IPS DF 6.9 (cell line): ENCODE results near the gene OAS1.

Experiments used
- DNase-seq: peaks from one replicate; pipeline ENCODE4 v3.0.0-alpha.2; 2013; ENCODE audit warnings: low read depth, low spot score
- H3K27ac ChIP-seq: one replicate; pipeline ENCODE4 v1.5.1; 2013; ENCODE audit warnings: low read length, control low read depth
- H3K27me3 ChIP-seq: 2 replicates; pipeline ENCODE4 v1.6.1; 2013; ENCODE audit warnings: mild to moderate bottlenecking, low read length; ENCODE audit not compliant: control insufficient read depth, insufficient read depth
- H3K36me3 ChIP-seq: 2 replicates; pipeline ENCODE4 v1.6.1; 2013; ENCODE audit warnings: low read length; ENCODE audit not compliant: control insufficient read depth, insufficient read depth
- H3K4me1 ChIP-seq: 2 replicates; pipeline ENCODE4 v1.6.1; 2013; ENCODE audit warnings: low read length; ENCODE audit not compliant: control insufficient read depth, insufficient read depth
- H3K4me3 ChIP-seq: 2 replicates; pipeline ENCODE4 v1.5.1; 2013; ENCODE audit warnings: mild to moderate bottlenecking, low read length
- H3K9me3 ChIP-seq: 2 replicates; pipeline ENCODE4 v1.6.1; 2013; ENCODE audit warnings: low read length, inconsistent platforms; ENCODE audit not compliant: control insufficient read depth, insufficient read depth
- WGBS: extraction: QIAGEN DNeasy Blood & Tissue Kit; methylation state at CpG from one replicate; pipeline ENCODE4 v1.1.7; 2013; ENCODE audit warnings: mixed read lengths, missing lambda C conversion rate; ENCODE audit not compliant: insufficient read length, insufficient coverage; 5-methylcytosine and 5-hydroxymethylcytosine counted together

OAS1 gene

DNA sequence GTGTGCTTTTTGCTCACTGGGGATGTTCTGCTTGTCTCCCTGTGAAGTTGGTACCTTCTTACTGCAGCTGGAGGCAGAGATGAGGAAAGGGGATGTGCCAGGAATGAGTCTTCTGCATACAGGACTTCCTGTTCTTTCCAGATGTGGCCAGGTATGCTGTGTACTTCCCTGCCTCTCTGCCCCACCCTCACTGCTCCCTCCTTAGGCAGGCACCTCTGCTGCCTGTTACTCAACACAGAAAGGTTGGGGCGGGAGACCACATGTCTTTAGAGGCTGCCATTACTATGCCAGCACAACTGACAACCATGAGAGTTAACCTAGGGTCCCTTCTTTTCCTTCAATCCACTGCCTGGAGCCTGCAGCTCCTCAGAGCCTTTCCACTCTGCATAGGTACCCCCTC is 29.5 kb downstream of the OAS1 start:
- H3K36me3 ChIP-seq = no peaks in the 10 kb centered on the region
- no peak overlapping the region for H3K27ac ChIP-seq
- no peak overlapping the region for H3K4me3 ChIP-seq
- peaks cover 3% of the 10 kb centered on the region; the same call in 1 of the 2 replicates for H3K27me3 ChIP-seq
- no peaks in the 10 kb centered on the region for H3K9me3 ChIP-seq
- H3K4me1 ChIP-seq = no peaks in the 10 kb centered on the region
- DNase-seq = no peak
- WGBS = no CpG with 5 or more reads among the region's 1 CpG

- DNase-seq = no peak
- Histone ChIP-seq H3K27me3 (peaks cover 3% of the 10 kb centered on the region; the same call in 1 of the 2 replicates), H3K27ac (no peak overlapping the region), H3K36me3 (no peaks in the 10 kb centered on the region), H3K9me3 (no peaks in the 10 kb centered on the region), H3K4me1 (no peaks in the 10 kb centered on the region), H3K4me3 (no peak overlapping the region)
- no CpG with 5 or more reads among the region's 2 CpGs for WGBS
Observed at GRCh38 chr12:112936927-112937326, 30.2 kb downstream of the OAS1 start.

DNA sequence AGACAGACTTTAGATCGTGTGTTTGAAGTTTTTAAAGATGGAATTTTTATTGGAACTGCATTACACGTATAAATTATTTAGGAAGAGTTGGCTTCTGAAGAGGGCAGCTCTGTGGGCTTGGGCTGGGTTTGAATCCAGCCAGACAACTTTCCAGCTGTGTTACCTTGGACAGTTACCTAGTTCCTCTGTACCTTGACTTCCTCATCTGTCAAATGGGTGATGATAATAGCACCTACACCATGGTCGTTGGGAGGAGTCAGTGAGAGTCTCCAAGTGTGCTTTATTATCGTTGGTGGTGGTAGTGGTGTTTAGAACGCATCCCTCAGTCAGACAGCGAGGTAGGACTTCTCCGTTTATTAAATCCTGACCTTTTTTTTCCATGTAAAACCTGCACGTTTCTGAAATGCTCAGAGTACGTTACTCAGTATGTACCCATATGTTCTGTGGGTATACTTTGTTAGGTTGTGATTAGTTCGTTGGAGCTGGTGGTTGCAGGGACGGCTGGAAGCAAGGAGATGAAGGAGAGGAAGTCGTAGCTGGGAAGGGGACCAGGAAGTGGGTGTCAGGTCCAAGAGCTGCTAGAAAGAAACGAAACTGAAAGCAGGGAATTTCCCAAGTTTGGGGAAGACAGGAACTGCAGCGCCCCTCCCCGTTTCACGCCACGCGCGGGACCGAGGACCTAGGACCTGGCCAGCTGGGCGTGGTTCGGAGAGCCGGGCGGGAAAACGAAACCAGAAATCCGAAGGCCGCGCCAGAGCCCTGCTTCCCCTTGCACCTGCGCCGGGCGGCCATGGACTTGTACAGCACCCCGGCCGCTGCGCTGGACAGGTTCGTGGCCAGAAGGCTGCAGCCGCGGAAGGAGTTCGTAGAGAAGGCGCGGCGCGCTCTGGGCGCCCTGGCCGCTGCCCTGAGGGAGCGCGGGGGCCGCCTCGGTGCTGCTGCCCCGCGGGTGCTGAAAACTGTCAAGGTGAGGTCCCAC is 31.3 kb downstream of the OAS1 start, which contains the start of gene OAS3:
OAS3 (plus strand) TSS at position 734 of the 979 bp plus-strand sequence; CDS start at position 791, 57 bp downstream.
- H3K27me3 ChIP-seq = peaks cover 3% of the 10 kb centered on the region; the same call in 1 of the 2 replicates
- no peaks in the 10 kb centered on the region for H3K36me3 ChIP-seq
- H3K27ac ChIP-seq = no peak within 1 kb of the TSS
- WGBS = 100% methylated on average over 2 of the region's 50 CpGs
- H3K4me3 ChIP-seq = peak within 1 kb of the TSS; percentile 46; the same call in 1 of the 2 replicates
- no peaks in the 10 kb centered on the region for H3K9me3 ChIP-seq
- no peaks in the 10 kb centered on the region for H3K4me1 ChIP-seq
- no peak for DNase-seq

DNA sequence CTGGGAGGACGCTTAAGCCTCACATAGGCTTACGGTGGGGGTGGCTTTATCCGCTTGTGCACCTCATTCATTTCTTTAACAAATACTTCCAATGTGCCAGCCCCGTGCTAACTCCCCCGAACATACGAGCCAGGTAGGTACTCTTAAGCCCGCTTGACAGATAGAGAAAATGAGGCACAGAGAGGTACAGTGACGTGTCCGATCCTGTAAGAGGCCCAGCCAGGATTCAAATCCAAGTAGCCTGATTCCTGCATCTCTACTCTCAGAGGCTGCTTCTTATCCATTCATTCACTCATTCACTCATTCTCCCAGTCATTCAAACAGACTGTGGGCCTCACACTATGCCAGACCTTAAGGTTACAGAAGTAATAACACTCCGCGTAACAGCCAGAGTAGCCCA is 32.0 kb downstream of the OAS1 start:
- H3K36me3 ChIP-seq = no peaks in the 10 kb centered on the region
- WGBS = no CpG with 5 or more reads among the region's 11 CpGs
- peak overlapping the region; percentile 46; the same call in 1 of the 2 replicates for H3K4me3 ChIP-seq
- no peak overlapping the region for H3K27ac ChIP-seq
- H3K4me1 ChIP-seq = no peaks in the 10 kb centered on the region
- H3K27me3 ChIP-seq = peaks cover 3% of the 10 kb centered on the region; the same call in 1 of the 2 replicates
- no peak for DNase-seq
- H3K9me3 ChIP-seq = no peaks in the 10 kb centered on the region

DNA sequence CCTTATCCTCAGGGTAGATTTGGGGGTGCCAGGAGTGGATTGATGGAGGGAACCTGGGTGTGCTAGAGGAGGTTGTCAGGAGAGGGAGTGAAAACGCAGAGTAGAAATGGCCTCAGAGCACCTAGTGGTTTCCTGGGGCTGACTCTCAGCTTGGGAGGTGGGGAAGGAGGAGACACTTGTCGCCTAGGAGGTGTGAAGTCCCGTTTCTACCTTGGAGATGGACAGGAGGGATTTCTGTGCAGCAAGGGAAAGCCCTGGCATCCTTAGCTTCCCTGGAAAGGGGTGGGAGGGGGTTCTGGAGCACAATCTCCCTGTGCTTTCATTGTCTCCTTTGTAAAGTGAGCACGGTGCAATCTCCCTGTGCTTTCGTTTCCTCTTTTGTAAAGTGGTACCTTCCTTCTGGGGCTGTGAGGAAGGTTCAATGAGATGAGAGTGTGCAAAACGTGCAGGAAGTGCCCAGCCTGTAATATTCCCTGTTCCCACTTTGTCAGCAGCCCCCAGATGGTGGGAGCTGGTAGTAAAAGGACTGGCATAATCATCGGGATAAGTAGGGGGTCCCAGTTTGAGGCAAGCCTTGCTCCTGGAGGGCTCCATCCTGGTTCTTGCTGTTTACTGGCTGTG is 33.1 kb downstream of the OAS1 start:
- Histone ChIP-seq H3K27me3 (peaks cover 3% of the 10 kb centered on the region; the same call in 1 of the 2 replicates), H3K36me3 (no peaks in the 10 kb centered on the region), H3K4me1 (no peaks in the 10 kb centered on the region), H3K27ac (no peak overlapping the region), H3K9me3 (no peaks in the 10 kb centered on the region), H3K4me3 (no peak overlapping the region)
- WGBS = no CpG with 5 or more reads among the region's 7 CpGs
- DNase-seq = no peak

GRCh38 chr12:112941528-112942335 is 35.0 kb downstream of the OAS1 start:
- WGBS = no CpG with 5 or more reads among the region's 16 CpGs
- DNase-seq = no peak
- no peaks in the 10 kb centered on the region for H3K9me3 ChIP-seq
- H3K36me3 ChIP-seq = no peaks in the 10 kb centered on the region
- H3K27ac ChIP-seq = no peak overlapping the region
- H3K4me1 ChIP-seq = no peaks in the 10 kb centered on the region
- H3K4me3 ChIP-seq = no peak overlapping the region
- H3K27me3 ChIP-seq = peaks cover 3% of the 10 kb centered on the region; the same call in 1 of the 2 replicates

DNA sequence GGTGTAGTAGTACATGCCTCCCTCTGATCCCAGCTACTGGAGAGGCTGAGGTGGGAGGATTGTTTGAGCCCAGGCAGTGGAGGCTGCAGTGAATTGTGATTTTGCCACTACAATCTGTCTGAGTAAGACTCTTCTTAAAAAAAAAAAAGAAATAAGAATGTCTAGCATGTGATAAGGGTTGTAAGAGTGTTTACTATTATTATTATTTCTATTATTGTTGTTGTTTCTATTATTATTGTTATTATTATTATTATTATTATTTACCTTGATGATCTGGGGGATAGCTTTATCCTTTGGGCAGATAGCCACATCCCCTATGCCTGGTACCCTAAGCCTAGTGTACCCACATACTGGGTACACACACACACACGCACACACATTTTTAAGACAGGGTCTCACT is 35.8 kb downstream of the OAS1 start:
- no peaks in the 10 kb centered on the region for H3K4me1 ChIP-seq
- H3K36me3 ChIP-seq = no peaks in the 10 kb centered on the region
- H3K27me3 ChIP-seq = peaks cover 3% of the 10 kb centered on the region; the same call in 1 of the 2 replicates
- no peak overlapping the region for H3K27ac ChIP-seq
- H3K4me3 ChIP-seq = no peak overlapping the region
- WGBS = no CpG with 5 or more reads among the region's 1 CpG
- no peaks in the 10 kb centered on the region for H3K9me3 ChIP-seq
- DNase-seq = no peak

DNA sequence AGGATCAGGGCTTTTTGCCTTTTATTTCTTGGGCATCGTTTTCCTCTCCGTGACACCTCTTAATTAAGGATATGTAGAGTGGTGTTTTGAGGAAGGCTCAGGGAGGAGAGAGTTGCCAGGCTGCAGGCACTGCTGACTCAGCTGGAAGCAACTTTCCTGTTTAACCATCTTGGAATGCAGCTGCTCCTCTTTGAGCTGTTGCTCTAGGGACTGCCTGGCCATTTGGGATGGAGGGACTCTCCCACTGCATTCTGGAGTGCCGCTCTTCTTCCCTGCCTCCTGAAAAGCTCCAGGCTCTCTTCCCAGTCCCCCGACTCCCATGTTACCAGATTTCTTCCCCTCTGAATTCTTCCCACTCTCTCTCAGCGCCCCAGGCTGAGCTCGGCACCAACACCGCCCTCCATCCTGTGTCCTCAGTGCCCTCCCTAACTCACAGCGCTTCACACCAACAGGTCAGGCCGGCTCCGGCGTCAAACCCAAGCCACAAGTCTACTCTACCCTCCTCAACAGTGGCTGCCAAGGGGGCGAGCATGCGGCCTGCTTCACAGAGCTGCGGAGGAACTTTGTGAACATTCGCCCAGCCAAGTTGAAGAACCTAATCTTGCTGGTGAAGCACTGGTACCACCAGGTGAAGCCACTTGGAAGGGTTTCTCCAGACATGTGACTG is 37.4 kb downstream of the OAS1 start:
- Histone ChIP-seq H3K27me3 (no peaks in the 10 kb centered on the region), H3K4me1 (no peaks in the 10 kb centered on the region), H3K9me3 (no peaks in the 10 kb centered on the region), H3K27ac (no peak overlapping the region), H3K36me3 (no peaks in the 10 kb centered on the region), H3K4me3 (no peak overlapping the region)
- DNase-seq = no peak
- no CpG with 5 or more reads among the region's 15 CpGs for WGBS

GRCh38 chr12:112945515-112945914 is 38.8 kb downstream of the OAS1 start:
- Histone ChIP-seq H3K36me3 (no peaks in the 10 kb centered on the region), H3K4me1 (no peaks in the 10 kb centered on the region), H3K4me3 (no peak overlapping the region), H3K9me3 (no peaks in the 10 kb centered on the region), H3K27me3 (no peaks in the 10 kb centered on the region), H3K27ac (no peak overlapping the region)
- WGBS = no CpG with 5 or more reads among the region's 4 CpGs
- DNase-seq = no peak
